Islet of Langerhans (tissue), 1 donor: ENCODE measurements around the gene SH3RF3.

Experiments
- FAIRE-seq: peaks from one replicate; lab custom pipeline; 2011; peaks lifted over from hg19 to GRCh38; lab: Jason Lieb, UNC

The SH3RF3 gene

DNA sequence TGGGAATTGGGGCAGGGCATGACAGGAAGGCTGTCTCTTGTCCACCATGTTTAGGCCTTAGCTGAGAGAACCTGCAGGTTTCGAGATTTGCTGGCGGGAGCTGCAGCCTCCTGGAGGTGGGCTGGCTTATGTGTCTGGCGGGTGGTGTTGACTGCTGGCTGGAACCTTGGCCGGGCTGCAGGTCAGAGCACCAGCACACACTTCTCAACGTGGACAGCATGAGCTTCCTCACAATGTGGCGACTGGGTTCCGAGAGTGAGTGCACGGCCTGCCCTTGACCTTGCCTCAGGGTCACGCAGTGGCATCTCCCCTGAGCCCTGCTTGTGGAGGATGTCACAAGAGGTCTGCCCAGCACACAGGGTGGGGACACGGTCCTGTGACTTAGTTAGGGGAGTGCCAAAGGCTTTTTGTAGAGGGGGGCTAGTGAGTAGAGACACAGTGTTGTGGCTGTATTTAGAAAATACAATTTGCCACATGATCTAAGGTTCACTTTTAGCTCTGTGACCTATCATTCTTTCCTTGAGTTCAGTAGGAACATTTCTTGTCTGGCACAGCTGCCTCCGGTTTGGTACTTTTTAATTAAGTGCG is 350.0 kb downstream of the SH3RF3 start:
- no peak for FAIRE-seq

DNA sequence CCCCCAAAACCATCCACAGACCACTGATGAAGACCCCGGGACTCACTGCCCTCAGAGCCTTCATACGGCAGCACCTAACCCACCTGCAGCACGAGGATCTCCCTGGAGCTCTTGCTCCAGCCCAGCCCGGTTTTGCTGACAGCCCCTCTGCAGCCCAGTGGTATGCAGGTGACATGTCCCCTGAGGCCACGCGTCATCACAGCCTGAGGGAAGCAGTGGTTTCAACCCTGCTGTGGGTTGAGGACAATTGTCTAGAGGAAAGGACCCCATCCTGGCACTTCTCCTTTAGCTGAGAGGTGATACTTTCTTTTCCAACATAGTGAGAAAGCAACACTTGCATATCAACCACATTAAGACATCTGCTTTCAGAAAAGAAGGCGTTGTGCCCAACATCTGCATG is 350.8 kb downstream of the SH3RF3 start:
- FAIRE-seq = no peak

DNA sequence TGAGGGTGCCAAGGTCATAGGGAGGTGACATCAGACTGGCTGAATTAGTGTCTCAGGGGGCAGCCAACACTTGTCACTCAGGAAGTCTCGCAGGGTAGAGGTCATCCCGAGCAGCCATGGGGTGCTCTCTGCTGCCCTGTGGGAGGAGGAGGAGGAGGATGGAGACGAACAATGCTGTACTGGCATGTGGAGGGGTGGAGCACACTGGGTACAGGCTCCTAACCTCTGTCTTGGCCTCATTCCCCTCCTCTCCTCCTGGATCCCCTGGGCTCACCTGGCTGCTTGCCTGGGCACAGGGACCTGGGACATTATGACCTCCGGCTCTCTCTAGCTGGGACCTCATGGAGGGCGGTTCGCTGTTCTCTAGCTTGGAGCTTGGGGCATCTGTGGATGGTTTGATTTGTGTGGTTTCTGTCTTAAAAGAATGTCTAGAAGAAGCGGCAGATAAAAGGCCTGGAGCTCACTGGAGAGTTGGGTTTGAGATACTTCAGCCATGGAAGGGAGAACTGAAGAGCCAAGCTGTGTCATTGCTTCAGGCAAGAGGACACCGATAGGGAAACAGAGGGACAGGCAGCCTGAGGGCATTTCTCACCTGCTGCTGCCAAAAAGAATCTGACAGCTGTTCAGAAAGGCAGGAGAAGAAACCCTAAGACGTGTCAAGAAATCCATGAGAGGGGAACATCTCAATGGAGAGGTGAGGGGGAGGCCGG is 351.6 kb downstream of the SH3RF3 start:
- FAIRE-seq = no peak

DNA sequence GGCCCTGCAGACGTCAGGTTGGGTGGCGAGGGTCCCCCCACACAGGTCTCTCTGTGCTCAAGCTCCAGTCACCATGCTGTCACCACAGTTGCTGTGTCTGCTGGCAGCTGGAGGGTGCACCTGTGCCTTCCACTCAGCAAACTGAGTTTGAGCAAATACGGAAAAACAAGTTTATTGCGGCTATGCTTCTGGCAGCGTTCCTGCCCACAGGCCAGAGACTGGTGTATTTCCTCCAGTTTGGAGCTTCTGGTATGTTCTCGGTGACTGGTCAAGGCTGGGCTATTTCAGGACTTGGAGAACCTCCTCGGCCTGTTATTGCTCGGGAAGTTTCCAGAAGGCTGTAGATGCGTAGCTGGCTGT is 352.2 kb downstream of the SH3RF3 start:
- no peak for FAIRE-seq

DNA sequence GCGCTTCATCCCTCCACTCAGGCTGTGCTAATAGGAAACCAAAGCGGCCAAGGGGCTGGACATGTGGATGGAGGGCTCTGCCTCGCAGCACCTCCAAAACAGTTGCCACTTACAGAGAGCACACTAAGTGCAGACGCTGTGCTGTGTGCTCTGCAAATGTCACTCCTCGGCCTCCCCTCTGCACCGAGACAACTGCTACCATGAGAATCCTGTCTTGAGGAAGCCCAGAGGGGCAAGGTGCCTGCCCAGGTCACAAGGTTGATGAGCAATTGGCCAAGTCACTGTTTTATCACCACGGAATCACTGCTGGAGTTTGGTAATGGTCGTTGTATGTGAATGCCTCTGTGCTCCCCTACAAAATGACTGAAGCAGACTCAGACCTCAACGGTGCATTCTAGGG is 352.6 kb downstream of the SH3RF3 start:
- FAIRE-seq = no peak

DNA sequence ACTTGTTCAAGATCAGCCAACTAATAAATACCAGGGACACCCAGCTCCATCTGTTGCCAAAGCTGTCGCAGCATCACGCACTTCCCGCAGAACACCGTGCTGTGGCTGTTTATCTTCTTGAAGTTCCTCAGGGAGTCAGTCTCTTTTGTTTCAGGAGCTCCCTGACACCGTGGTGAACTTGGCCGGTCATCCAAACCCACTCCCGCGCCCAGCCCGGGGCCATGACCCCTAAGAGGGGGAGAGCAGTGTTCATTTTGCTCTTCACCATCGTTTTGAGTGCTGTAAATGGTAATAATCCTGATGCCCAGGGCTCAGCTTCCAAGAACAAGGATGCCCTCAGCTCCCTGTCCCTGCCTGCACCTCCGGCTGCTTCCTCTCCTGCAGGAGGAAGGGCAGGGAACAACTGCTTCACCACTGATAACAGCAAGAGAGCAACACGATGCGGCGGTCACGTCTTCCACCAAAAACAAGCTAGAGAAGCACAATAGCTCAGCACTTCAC is 353.4 kb downstream of the SH3RF3 start:
- no peak for FAIRE-seq

DNA sequence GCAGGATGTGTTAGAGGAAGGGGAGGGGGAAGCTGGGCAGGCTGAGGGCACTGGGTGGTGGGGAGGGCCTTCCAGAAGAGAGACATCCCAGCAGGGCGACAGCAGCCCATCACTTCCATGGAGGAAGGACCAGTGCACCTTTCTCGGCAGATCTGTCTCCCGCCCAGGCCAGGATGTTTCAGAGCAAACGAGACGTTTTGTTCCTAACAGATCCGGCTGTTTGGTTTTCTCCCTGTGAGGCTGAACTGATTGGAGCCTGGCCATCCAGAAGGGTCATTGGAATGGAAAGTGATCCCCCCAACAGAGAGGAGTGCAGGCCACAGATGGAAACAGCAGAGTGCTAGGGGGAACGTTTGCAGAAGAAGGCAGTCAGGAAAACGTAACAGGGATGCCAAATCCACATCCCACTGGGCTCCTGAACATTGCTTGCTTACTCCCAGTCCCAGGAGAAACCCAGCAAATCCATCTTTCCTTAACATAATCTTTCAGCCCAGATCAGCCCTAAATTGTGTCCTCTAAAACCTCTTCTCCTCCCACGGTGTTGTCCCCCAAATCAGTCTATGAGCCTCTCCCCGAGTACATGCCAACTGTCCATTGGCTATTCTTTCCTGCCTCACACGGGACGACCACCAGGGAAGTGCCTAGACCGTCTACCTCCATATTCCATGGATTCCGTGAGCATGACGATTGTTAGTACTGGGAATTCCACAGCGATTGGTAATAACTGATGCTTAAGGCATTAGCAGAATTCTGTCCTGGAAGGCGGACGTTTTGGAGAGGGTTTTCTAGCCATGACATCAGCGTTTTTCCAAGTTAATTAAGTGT is 357.9 kb downstream of the SH3RF3 start:
- no peak for FAIRE-seq

DNA sequence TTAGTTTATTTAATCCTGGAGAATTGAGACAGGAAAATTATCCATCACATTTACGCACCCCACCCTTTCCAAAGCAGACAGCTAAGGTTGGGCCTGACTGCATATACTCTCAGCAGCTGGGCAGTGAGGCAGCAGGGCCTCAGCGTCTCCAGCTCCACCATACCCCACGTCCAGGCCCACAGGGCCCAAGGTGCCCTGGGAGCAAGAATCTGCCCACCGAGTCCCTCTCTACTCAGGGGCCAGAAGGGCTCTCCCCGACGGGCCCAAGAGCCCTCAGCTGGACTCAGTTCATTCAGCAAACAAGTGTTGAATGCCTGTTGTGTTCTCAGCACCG is 358.5 kb downstream of the SH3RF3 start:
- FAIRE-seq = no peak

DNA sequence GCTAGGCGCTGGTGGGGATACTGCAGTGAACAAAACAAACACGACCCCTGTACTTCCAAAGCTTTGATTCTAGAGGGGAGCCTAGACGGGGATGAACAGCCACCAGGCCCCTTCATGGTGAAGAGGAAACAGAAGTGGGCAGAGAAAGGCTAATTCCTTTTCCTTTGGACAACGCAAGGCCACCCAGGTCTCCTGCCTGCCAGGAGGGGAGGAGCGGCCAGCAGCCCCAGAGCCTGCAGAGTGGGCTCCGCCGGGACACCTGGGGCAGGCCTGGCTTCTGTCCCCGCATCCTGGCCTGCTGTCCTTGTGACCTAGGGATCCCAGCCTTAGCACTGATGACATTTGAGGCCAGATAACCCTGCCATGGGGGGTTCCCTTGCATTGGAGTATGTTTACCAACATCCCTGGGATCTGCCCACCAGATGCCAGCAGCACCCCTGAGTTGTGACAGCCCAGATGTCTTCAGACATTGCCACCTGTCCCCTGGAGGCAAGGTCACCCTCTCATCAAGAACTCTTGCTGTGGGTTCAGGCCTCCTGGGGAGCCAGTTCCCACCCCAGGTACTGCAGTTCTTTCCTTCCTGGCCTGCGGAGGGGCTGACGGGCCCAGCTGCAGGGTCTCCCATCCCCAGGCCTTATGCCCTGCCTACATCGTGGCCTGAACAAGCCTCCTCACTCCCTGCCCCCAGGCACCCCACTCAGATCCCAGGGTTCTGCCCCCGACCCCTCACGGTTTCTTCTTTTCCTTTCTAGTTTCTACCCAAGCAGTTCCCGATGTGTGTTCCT is 359.1 kb downstream of the SH3RF3 start:
- FAIRE-seq = no peak

DNA sequence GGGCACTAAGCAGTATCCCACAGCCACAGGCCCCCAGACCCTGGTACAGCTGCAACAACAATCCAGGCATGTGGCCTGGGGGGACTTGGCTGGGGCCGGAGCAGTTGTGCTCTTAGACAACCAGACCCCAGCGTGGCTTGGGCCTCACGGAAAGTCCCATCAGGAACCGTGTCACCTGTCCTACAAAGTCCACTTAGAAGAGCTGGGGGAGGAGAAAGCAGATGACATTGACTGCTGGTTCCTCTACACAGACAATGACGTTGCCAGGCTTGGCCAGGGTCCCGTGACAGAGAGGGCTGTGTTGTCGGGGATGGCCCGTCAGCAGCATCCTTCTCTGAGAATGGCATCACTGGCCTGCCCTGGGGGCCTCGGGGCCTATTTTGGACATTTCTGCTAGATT is 360.3 kb downstream of the SH3RF3 start:
- no peak for FAIRE-seq

DNA sequence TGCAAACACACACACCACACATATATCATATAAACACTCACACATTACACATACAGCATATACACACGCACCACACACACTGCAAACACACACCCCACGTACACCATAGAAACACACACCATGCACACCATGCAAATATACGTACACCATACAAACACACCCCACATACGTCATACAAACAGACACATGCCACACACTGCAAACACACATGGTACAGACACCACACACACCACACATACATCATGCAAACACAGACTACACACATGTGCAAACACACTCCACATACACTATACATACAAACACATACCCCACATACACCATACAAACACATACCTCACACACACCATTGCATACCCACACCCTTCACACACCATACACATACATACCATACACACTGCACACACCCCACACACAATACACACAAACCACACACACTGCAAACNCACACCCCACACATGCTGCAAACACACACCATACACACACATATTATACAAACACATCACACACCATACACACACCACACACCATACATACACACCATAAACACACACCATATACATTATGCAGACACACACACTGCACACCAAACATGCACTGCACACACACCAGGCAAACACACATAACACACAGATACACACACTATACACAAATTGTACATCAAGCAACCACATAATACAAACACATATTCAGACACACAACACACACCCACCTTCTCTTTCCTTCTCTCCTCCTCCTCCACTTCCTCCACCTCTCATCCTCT is 364.4 kb downstream of the SH3RF3 start:
- FAIRE-seq = no peak

DNA sequence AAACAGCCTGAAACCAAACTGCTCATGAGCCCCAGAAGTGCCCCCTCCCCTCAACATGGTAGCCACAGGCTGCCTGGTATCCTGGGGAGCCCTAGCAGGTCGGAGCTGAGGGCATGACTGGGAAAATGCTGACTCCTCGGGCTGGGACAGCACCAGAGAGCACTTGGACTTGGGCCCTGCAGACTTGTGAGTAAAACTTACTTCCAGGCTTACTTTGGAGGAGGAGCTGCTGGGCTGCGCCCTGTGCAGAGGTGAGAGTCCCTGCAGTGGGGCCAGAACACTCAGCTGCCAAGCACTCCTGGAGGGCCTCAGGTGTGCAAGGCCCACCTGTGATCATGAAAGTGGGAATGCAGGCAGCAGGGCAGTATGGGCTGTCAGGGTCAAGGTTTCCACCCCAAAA is 365.3 kb downstream of the SH3RF3 start:
- no peak for FAIRE-seq

DNA sequence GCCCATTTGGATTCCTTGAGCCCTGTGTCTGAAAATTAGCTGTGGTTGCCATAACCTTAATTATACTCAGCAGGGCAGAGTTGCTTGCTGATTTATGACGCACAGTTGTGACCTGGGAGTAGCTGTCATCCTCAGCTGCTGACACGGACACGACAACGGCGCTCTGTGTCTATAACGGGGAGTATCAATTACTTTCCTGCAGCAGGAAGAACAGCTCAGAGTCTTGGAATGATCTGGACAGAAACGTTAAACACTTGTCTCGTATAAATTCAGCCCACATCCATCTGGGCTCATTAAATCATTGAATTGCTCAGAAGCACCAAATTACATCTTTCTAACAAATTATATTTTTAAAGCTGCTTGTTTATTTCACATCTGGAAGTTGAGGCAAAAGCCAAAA is 368.5 kb downstream of the SH3RF3 start:
- no peak for FAIRE-seq

DNA sequence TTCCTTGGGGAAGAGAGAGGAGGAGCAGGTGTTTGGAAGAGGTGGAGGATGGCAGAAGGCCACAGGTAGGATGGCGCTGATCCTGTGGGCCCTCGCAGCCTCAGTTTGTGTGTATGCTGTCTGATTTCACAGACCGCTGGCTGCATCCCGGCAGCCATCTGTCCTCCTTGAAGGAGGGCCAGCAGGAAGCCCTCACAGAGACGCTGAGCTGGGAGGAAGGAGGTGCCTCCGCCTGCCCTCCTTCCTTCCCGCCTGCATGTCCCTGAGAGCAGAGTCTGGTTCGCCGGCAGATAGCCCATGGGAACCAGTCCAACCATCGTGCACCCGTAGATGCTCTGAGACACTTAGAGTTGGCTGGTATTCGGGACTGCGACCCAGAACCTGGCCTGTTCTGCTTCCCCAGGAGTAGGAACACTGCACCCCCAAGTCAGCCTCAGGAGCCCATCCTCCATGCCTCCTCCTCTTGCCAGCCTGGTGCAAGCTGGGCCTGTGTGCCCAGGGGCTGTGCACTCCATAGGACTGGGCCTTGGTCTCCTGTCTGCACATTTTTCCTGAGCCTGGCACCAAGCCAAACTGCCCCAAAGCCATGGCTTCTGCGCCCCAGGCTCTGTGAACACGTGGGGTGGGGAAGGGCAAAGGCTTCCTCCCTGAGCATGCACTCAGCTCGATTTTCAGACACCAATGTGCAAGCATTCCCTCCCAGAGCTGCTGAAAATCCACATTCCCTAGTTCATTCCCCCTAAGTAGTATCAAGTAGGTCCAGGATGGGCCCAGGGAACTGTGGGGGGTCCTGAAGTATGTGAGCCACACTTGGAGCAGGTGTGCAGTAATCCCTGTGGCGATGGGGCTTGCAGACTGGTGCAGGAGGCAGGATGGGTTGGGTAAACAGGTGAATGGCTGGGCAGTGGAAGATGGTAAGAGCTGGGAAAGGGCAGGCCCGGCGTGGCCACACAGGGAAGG is 369.2 kb downstream of the SH3RF3 start:
- no peak for FAIRE-seq

DNA sequence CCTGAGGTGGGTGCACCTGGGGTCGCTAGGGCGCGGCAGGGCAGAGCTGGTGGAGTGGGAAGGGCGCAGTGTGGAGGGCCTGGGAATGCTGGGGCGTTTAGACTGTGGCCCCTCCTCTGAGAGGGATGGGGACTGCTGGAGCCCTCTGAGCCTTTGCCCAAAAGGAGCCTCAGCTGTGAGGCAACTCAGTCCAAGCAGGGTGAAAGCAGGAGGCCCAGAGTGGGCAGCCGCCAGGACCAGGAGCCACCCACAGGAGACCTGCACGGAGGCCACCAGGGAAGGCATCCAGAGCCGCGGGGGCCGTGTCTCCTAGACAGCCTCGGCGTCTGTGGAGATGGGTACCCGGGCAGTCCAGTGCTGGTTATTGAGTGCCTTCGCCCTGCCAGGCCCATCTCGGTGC is 369.9 kb downstream of the SH3RF3 start:
- FAIRE-seq = no peak

DNA sequence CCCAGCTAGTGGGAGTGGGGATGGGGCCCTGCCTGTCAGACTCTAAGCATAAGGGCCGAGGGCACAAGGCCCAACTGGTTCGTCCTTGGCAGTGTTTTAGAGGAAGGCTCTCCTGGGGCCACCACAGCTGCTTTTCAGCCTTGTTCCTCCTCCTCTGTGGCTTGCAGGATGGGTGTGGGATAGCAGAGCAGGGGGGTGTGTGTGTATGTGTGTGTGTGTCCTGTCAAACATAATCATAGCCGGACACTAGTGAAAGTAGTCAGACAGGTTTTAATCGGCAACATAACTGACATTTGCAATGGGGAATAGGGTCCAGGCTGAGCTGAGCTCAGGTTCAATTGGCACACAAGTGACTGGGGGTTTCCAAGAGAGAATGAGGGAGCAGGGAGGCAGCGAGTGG is 370.6 kb downstream of the SH3RF3 start:
- FAIRE-seq = no peak

DNA sequence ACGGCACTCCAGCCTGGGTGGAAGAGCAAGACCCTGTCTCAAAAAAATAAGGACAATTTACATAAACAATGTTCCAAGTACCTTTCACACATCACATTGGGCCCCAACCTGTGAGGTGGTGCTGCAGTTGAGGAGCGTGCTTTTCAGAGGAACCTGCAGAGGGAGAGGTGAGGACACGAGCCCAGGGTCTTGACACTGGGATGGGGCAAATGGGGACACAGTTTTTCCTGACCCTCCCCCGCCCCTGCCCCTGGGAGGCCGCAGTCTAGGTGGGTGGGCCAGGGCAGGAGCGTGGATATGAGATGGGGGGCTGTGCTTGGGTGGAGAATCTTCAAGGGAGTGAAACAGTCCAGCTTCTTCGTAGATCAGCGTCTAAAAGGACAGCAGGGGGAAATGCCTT is 371.9 kb downstream of the SH3RF3 start:
- no peak for FAIRE-seq

DNA sequence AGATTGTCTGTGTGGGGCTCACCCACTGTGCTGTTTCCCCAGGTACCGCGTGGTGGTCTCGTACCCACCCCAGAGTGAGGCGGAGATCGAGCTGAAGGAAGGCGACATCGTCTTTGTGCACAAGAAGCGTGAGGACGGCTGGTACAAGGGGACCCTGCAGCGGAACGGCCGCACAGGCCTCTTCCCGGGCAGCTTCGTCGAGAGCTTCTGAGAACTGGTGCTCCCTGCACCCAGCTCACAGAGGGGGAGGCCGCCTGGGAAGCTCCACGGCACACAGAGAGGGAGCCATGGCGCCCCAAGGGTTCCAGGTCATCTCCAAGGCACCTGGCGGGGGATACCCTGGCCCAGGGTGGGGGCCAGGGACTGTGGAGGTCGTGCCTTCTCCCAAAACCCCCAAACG is 372.5 kb downstream of the SH3RF3 start:
- FAIRE-seq = no peak

DNA sequence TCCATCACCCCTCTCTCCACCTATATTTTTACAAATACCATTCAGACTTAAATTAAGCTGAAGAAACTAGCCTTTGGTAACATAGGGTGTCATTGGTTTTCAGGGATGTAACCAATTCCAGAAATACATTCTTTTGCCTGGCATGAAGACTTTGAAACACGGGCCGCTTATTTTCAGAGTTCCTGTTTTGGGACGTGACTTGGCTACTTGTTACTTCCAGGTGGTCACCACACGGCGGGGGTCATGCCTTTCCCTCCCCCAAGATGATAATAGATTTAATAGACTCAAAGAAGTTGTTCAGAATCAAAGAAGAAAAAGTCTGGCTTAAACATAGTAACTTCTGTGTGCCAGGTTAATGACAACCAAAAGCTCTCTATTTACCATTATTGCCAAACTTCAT is 374.2 kb downstream of the SH3RF3 start:
- FAIRE-seq = no peak

DNA sequence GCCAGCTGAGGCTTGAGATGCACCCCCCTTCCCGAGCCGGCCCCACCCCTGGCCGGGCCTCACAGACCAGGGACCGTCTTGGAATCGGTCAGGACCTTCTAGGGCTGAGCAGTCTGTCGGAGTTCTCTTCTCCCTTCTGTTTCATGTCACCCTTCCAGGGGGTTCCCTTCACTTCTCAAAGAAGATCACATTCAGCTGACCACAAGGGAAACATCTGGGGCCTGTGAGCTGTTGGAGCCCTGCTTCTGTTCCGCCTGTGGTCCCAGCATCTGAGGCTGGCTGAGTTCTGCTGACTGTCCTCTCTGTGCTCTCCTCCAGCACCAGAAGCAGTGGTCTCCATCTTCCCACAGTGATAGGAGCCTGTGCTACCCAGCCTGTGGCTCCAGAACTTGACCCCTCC is 378.2 kb downstream of the SH3RF3 start:
- no peak for FAIRE-seq

DNA sequence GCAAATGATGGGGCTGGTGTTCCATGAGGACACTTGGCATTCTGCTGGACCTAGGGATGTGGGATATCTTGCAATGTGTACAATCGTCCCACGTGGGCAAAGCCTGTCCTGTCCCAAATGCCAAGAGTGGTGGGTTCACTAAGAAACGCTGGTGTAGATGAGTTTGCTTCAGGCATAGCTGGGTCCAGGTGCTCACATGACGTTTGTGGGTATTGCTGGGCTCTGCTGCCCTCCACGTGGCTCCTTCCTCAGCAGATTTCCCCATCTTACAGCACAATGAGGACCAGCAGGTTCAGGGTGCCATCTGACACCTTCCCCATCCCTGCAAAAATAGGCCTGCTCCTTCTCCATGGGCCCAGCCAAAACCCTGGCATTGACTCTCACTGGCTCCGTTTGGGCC is 378.8 kb downstream of the SH3RF3 start:
- FAIRE-seq = no peak
